CD4-positive, alpha-beta T cell treated with Interferon gamma for 1 hour (primary cell): ENCODE results near the gene FZD8.
"Not testable (repeated sequence)": the region's sequence is repeated elsewhere in the genome, so short reads cannot be mapped to it uniquely, and the experiment has no call there.

Experiments used
- DNase-seq: peaks from one replicate; pipeline ENCODE4 v3.0.0-alpha.2; 2020

FZD8 gene, protein sequence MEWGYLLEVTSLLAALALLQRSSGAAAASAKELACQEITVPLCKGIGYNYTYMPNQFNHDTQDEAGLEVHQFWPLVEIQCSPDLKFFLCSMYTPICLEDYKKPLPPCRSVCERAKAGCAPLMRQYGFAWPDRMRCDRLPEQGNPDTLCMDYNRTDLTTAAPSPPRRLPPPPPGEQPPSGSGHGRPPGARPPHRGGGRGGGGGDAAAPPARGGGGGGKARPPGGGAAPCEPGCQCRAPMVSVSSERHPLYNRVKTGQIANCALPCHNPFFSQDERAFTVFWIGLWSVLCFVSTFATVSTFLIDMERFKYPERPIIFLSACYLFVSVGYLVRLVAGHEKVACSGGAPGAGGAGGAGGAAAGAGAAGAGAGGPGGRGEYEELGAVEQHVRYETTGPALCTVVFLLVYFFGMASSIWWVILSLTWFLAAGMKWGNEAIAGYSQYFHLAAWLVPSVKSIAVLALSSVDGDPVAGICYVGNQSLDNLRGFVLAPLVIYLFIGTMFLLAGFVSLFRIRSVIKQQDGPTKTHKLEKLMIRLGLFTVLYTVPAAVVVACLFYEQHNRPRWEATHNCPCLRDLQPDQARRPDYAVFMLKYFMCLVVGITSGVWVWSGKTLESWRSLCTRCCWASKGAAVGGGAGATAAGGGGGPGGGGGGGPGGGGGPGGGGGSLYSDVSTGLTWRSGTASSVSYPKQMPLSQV

DNA sequence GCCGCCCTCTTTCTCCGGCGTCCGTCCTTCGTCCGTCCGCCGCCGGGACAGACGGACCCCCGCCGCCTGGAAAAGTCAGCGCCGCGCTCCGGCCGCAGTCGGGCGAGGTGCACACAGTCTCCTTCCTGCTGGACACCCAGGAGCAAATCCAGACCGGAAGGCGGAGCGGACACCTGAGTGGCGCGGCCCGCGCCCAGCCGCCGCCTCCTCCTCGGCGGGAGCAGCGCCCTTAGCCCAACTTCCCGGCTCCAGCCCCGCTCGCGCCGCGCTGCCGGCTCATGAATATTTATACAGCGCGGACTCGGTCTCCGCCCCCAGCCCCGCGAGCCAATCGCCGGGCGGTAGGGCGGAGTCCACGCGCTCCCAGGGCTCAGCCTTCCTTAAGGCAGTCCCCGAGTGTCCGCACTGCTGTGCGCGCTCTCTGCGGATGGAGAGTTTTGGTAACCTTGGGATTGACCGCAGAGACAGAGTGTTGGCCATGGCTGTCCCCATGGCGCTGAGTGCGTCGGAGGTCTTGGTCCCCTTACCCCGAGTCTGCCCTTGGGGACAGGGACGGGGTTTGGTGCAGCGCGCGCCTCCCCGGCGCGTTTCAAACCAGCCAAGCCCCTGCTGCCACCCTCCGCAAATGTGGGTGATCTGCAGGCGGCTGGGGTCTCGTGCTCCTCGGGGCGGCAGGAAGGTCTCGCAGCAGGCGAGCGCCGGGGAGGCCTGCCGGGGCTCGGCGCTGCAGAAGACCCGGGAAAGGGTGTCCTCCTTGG is at the start of gene FZD8:
Gene FZD8, minus strand, starts transcription at position 262 of the 758 bp plus-strand sequence. CDS start 867 bp downstream, outside the sequence.
- DNase-seq = peak; percentile 67

DNA sequence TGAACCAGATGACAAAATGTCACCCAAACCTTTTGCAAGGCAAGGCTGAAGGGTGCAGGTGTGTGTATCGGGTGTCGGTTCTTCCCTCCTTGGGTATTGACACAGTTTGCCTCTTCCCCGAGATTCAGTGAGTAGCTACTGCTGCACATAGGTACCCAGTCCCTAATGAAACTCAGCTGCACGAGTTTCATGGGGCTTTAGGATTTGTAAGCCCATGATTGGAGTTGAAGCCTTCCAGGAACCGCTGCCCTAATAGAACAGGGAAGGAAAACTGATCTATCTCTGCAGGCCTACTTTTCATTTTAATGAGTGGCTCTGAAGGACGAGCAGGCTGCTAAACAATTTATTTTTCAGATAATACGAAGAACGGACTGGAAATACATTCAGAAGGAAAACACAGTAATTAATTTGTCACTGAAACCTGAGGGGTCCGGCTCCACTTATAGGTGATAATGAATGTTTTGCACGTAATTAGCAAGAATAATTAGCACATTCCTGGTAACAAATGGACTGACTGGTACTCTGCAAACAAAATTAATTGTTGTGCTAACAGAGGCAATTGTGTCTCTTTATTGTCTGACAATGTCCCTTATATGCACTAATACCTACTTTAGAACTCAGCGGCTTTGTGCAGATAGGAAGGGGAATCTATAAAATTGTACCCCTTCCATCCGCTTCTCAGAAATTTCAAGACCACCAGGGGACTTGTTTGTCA is 49.6 kb upstream of the FZD8 start:
- no peak for DNase-seq

DNA sequence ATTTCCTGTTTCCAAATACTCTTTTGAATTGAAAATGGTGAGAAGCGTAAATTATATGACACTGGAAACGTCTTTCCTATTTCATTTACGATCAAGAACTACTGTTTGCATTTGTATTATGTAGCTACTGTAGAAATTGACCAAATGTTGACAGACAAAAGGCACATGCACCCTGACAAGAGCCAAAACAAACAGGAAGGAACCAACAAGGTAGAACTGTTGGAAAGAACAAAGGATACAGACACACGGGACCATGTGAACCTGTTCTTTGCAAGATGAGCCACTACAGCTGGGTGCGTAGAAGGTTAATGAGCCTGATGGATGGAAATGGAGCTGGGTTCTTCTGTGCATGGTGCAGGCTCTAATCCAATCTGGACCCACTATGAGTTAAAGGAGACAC is 48.4 kb upstream of the FZD8 start:
- no peak for DNase-seq

DNA sequence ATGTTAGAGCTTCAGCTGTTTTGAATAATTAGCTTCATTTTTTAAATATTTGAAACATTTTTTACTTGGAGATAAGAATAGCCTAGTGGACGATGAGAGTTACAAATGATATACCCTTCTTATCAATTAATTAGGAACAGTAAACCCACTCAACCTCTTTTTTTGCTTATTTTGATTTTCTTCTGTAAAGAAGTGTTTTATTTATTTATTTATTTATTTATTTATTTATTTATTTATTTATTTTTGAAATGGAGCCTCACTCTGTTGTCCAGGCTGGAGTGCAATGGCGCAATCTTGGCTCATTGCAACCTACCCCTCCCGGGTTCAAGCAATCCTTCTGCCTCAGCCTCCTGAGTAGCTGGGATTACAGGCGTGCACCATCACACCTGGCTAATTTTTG is 43.8 kb upstream of the FZD8 start:
- not testable (repeated sequence) for DNase-seq

DNA sequence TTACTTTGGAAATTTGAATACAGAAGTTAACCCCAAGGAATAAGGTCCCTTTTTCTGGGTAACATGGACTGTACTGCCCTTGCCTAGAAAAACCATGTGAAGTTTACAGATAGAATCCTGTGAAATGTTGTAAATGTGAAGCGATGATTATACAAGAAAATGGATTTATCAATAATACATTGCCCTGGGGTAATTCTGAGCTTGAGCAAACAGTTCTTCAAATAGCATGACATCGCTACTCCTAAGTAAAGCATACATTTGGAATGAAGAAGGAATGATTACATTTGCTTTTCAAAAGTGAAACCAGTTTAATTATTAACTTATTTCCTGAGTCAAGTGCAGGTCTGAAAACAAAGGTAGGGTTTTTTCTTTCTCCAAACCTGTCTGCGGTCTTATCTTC is 43.3 kb upstream of the FZD8 start:
- no peak for DNase-seq

DNA sequence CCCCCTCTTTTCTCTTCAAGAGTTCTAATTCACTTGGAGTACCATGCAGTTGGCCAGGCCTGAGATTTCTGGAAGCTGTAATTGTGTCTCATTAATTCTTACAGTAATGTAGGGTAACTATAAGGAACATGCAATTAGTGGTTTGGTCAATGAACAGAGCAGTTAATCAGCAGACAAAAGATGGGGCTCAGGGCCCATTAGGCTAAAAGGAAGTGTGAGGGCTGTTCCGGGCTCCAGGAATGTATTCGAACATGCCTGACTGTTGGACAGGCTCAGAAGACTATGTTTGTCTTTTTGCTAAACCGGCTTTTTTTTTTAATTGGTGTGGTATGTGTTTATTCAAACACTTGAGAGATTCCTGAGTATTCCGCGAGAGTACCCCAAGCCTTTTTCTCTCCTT is 42.5 kb upstream of the FZD8 start:
- DNase-seq = no peak

DNA sequence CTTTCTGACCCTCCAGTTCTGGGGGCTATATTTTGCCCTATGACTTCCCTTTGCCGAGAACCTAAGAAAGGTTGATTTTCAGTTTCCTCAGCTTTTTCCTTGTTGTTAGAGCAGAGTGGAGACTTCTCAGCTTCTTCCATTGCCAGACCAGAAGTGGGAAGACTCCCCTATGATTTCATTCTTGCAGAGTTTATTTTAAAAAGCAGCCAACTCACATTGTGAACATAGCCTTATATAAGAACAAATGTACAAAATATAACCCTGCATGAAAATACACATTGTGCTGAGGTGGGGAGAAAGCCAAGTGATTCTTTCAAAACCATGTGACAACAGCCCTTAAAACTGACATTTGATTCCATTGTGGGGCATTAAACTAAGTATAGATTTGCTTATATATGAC is 33.8 kb upstream of the FZD8 start:
- no peak for DNase-seq

DNA sequence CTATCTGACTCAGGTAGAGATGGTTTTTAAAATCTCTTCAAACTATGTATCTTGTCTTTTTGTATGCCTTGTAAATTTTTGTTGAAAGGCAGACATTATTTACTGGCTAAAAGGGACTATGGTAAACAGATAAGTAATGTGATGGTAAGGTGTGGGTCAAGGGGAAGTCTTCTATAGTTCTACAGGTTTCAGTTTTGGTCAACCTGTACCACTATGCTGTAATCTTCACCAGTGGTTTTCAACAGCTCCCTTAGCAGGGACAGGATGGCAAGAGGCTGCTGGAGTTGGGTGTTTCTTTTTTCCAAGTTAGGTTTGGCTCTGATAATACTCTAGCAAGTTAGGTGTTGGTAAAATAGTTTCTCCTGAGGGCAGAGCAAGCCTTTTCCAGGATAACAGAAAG is 32.7 kb upstream of the FZD8 start:
- DNase-seq = no peak

DNA sequence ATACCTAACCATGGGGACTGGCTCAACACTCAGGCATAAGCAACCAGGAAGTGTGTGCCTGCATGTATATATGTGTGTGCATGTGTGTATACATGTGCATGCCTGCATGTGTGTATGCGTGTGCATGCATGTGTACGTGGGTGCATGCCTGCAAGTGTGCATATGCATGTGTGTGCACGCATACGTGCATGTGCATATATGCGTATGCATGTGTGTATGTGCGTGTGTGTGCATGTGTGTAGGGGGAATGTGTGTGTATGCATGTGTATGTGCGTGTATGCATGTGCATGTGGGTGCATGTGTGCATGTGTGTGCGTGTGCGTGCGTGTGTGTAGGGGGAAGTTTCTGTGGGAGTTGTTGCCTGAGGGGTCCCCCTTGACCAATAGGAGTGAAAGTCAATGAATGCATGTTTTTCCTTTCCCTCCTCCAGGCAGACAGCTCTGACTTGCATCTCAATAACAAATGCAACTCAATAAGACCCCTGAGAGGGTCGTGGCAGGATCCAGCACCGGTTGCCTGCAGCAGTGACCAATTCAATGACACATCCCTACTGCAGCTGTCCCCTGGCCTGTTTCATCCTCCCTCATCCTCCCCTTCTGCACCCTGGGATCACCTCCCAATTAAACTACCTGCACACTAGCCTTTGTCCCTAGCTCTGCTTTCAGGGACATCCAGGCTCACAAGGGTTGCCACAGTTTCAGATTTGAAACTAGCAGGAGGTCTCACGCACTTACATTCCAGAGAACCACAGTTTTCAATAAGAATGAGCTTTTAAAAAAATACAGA is 27.0 kb upstream of the FZD8 start:
- no peak for DNase-seq

DNA sequence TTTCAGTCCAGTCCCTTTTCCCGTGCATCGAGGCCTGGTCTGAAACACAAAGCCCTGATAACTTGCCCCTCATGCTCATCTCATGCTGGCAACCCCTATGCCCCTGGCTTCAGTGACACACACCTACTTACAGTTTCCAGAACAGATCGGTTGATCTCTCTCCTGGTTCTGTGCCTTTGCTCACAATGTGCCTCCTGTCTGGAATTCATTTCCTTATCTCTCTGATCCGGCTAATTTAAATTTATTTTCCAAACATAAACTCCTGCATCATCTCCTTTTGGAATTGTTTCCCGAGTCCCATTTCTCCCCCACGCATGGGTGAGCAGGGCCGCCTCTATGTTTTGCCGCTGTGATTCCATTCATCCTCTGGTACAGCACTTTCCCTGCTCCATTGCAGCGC is 25.9 kb upstream of the FZD8 start:
- no peak for DNase-seq

DNA sequence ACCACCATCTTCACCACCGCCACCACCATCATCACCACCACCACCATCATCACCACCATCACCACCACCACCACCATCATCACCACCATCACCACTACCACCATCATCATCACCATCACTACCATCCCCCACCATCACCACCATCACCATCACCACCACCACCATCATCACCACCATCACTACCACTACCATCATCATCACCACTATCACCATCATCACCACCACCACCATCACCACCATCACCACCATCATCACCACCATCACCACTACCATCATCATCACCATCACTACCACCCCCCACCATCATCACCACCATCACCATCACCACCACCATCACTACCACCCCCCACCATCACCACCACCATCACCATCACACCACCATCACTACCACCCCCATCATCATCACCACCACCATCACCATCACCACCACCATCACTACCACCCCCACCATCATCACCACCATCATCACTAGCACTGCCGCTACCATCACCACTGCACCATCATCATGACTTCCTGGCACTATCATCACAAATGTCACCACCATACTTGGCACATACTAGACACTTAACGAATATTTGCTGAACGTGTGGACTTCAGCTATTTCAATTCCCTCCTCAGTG is 25.3 kb upstream of the FZD8 start:
- no peak for DNase-seq

DNA sequence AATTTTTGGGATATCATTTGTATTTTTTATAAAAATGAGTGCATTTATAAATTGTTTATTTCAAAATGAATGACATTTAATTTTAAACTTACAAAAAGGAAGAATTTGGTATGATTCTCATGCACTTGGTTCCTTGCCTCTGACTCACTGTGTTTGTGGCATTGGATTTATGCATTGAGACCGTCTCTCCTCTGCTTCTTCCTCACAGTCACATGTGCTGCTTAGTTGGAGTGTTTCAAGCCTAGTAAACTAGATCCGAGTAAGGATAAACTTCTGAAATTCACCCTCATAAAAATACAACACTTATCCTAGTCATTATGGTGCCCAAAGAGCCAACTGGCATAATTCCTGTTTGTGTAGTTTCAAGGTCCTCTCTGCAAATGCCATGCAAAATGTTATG is 19.1 kb upstream of the FZD8 start:
- DNase-seq = no peak

DNA sequence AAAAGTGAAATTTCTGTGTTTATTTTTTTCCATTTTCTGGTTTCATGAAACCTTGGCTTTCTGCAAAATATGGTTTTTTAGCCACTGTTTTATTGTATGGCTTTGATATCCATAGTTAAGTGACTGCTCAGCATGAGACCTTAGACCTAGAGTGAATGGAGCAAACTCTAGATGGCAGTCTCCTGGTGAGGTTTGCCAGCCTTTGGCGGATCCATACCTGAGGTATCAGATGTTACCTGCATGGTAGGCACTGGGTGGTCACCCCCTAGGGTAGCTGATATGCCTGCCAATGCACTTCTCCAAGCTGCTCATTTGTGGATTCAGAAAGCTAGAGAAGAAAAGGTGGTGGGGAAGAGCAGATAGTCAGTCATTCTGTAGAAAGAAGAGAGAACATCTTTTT is 17.4 kb upstream of the FZD8 start:
- no peak for DNase-seq

DNA sequence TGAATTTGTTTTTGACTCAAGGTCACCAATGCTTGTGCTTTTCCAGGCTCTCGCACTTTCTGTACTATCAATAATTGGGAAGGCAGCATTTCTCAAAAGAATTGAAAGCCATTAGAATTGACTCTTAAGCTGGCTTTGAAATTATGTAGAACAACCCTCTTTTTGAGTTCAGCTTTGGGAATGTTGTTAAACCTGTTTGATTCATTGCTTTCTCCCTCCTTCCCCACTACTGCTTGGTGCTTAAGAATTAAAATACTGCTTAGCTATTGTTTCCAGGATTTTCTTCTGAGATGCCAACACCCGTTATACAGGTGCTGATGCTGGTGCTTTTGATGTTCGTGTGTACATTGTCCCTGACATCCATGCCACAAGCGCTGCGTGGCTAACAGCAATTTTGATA is 15.5 kb upstream of the FZD8 start:
- no peak for DNase-seq

DNA sequence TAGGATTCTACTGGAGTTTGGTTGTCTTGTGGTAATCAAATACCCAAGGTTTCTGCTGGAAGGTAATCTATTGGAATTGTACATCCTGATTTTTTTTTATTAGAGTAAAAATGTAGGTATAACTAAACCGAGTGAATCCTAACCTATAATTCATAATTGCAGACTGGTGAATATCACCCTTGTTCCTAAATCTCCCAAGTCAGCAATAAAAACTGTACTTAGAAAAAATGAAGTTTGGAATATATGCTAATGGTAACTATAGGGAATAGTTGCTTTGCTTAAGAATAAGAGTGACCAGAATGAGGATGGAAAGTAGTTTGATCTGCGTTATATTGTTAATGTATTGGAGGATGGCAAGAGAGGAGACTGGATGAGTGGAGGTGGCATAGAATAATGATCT is 10.7 kb upstream of the FZD8 start:
- no peak for DNase-seq

DNA sequence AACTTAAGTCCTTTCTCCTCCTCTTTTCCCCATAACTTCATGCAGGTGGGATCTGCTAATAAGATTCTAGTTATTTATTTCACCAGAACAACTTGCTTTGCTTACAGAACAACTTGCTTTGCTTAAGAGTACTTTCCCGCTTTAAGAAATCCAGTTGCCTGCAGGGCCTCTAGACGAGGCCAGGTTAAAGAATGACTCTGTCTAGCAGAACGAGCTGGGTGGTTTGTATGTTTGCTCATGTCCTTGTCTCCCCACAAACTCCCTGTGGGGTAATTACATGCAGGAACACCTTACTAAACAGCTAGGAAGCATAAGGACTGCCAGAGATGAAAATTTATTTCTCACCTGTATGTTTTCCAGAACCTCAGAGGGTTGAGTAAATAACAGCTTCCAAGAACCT is 8.8 kb upstream of the FZD8 start:
- DNase-seq = no peak

DNA sequence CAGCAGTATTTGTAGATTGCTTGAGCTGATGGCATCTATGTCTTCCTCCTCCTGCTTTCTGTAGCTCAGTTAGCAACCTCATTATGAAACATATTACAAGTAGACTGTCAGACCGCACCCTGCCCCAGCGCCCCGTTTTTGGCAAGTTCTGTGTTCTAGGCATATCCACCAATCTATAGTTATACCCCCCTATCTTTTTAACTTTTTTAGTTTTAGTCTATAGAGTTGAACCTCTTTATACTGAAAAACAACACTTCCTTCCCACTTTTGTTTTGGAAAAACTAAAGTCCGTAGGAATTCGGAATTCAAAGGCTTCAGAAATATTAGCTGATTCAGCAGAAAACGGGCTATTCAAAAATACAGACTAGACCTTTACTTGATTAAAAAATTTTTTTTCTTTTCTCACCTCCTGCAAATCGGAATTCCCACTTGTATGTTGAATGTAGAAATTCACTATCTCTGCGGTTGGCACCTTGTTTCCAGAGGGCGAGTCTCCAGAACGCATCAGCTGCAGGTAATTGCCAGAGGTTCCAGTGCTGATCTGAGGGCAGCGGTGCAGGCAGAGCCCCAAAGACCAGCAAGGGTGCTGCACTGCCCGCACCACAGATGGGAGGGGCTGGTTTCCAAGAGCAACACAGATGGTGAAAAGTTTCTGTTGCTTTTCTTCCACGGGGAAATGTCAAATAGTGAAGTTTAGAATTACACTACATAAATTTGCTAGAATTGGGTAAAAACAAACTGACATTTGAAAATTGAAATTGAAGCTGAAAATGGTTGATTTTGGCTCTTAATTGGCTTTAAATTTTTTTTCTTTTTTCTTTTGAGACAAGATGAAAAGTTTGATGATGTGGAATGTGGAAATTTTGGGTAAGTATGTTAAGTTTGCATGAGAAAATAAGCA is 2.2 kb upstream of the FZD8 start:
- no peak for DNase-seq

DNA sequence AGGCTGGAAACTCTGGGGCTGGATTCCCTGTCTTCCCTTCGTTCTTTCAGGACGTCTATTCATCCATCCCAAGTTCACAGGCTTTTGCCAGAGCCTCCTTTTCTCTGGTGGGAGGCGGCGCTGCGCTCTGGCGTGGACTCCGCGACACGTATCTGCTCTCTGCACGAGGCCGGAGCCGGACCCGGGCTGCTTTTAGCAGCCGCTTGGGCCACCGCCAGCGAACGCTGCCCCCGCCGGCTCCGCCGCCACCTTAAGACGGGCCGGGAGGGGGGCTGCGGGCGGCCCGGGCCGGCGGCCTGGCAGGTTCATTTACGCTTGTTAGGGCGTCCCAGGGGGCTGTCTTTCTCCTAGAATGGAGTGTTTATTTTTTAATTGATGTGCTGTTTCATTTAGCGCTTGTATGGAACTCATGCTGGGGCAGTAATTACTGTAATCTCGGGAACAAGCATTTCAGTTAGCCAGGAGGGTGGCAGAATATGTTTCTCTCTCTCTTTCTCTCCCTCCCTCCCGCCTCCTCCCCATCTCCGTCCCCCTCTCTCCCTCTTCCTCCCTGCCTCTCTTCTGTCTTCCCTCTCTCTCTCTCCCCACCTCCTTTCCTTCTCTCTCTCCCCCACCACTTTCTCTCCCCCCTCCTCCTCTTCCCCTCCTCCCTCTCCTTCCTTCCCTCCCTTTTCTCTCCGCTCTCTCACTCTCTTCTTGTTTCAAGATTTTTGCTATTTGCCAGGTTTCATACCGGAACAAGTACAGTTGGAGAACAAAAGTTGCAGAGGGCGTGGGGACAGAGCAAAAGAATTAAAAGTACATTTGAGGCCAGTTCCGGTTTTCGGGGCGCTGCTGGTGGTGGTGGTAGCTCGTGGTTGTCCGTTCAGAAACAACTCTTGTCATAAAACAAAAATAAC is 1.3 kb upstream of the FZD8 start:
- no peak for DNase-seq

DNA sequence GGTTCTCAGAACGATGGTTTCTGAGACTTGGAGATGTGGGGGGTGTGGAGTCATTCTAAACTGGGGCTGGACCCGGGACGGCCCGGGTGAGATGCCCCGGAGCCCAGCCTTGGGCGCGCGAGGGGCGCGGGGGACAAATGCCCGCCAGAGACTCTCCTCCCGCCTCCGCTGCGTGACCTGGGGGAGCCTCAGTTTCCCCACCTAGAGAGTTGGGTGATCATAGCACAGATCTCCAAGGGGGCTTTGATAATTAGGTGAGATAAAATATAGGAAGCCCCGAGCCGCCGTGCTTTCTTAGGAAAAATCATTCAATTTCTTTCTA is 658 bp upstream of the FZD8 start:
- DNase-seq = no peak

DNA sequence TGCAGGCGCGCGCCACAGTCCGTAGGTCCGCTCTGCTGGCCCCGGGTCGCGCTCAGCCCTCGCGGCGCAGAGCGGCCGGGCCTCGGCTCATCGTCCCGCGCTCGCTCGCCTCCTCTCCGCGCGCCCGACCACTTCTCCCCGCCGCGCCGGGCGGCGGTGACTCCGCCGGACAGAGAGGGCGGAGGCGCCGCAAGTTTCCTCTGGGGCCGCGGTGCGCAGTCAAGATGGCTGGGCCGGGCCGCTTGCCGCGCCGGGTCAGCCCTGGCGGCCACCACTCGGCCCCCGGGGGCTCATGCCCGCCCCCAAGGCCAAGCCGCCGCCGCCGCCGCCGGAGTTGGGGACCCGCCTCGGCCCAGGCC is 441 bp downstream of the FZD8 start:
- no peak for DNase-seq
